ENCODE measurements around the gene BDKRB1.
"Not testable (repeated sequence)": the region's sequence is repeated elsewhere in the genome, so short reads cannot be mapped to it uniquely, and the experiment has no call there.

- TF ChIP-seq CTCF (IDR thresholded peaks at IDR 0.05; ENCODE audit: borderline replicate concordance, extremely low read depth, low read length, poor library complexity, severe bottlenecking); EZH2 (IDR thresholded peaks at IDR 0.05; ENCODE audit: borderline replicate concordance, low read depth, low read length, severe bottlenecking): not testable (repeated sequence)
Observed at GRCh38 chr14:96245074-96245473, 10.9 kb upstream of the BDKRB1 start.
